ENCODE results near the gene BRS3.
"Not testable (repeated sequence)": the region's sequence is repeated elsewhere in the genome, so short reads cannot be mapped to it uniquely, and the experiment has no call there.

The BRS3 gene

DNA sequence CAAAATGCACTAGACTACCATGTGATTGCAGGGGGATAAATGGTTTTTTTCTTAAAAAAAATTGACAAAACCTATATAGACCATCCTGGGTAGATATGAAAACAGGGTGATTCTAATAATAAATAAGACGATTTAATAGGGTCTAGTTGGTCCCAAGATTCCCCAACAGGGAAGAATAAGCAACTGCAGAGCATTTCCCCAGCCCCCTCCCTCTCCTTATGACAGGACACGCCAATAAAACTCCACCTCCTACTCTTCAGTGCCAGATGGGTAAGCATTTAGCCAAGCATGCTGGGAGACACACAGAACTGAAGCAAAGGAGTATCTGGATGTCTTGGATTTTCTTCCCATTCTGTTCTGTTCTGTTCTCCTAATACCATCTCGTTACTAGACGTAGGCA, at the start of gene BRS3:
Gene BRS3, plus strand, starts transcription at position 301 of the 400 bp plus-strand sequence. CDS start 168 bp downstream, outside the sequence.
- DNase-seq (ENCODE audit: low read depth), result no peak

DNA sequence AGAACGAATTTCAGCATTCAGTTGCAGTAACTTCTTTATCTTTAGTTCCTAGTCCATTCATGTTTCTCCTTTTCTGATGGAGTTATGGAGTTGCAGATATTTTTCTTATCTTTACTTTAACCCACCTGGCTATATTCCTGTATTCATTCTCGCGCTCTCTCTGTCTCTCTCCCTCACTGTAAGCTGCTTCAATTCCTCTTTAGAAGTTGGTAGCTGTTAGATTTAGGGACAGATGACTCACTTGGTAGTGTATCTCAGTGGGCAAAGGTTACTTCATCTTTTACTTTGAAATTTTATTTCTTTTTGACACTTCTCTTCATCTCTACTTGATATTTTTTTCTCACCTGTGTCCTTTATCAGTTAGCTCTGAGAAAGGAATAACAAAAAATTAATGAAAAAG, 49.6 kb upstream of the BRS3 start:
- no peak for DNase-seq (ENCODE audit: low read depth)

DNA sequence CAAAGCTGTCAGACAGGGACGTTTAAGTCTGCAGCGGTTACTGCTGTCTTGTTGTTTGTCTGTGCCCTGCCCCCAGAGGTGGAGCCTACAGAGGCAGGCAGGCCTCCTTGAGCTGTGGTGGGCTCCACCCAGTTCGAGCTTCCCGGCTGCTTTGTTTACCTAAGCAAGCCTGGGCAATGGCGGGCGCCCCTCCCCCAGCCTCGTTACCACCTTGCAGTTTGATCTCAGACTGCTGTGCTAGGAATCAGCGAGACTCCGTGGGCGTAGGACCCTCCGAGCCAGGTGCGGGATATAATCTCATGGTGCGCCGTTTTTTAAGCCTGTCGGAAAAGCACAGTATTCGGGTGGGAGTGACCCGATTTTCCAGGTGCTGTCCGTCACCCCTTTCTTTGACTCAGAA, 42.1 kb upstream of the BRS3 start:
- DNase-seq (ENCODE audit: low read depth), result not testable (repeated sequence)

DNA sequence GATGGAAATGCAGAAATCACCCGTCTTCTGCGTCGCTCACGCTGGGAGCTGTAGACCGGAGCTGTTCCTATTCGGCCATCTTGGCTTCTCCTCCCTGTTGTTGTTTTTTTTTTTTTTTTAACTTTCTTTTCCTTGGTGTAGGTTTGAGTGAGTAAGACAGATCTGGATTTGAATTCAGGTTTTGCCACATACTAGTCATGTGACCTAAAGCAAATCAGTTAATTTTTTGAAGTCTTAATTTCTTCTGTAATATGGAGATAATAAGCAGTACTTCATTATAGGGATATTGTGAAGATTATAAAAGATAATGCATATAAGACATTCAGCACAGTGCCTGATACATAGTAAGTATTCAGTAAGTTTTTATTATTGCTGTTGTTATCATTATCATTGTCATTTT, 41.5 kb upstream of the BRS3 start:
- DNase-seq (ENCODE audit: low read depth), result no peak

DNA sequence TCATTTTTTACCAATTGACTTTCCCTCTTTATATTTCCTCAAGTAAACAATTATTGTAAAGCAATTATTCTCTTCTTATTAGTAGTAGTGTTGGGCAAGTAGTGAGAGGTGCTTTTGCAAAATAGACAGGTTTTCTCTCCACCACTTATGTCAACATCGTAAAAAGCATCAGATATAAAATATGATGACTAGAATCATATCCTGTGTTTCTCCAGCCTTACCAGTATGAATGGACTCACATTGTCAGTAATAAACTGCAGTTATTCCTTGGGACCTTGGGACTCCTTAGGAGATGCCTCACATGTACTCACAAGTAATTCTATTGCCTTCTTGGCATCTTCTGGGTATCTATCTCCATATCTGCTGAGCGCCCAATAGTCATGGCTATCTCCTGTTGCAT, 40.4 kb upstream of the BRS3 start:
- DNase-seq (ENCODE audit: low read depth), result no peak

DNA sequence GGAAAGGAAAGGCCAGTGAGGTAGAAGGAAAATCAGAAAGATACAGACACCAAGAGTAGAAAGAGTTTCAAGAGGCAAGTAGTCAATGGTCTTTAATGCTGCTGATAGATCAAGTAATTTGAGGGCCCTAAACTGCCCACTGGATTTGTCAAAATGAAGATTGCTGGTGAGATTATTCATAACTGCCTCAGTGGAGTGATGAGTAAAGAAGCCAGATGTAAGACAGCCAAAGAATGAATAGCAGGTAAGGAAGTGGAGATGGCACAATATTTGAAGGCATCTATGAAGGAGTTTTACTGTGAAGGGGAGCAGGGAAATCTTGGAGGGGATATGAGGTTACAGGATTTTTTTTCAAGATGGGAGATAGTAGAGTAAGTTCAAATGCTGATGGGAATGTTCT, 39.8 kb upstream of the BRS3 start:
- DNase-seq (ENCODE audit: low read depth), result no peak

DNA sequence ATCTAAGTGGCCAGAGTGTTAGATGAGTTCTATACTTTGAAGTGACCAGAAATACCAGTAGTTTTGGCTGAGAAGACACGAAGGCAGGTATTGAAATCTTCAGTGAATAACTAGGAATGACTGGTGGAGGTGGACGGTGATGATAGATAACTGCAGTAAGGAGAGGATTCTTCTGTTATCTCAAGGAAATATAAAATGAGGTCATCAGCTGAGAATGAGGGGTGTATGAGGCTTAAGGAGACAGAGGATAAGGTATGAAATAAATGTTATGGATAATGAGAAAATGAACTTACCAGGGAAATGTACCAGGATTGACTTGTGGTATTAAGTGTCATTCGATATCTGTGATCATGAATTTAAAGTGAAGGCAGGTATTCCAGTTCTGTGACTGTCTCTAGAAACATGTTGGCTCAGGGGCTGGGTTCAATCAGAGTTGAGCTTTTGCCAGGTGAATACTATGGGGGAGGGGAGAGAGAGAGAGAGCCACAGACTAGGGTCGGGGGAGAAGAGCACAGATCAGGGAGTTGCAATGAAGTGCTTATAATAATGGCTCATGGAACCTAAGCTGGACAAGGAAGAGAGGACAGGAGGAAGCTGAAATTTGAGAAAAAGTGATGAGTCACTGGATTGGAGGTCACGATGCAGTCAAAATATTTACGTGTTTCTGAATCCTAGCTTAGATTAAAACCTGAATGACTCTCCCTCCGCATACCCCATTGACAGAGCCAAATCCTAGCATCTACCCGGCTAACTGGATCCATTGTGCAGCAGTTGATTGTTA, 37.5 kb upstream of the BRS3 start:
- no peak for DNase-seq (ENCODE audit: low read depth)

DNA sequence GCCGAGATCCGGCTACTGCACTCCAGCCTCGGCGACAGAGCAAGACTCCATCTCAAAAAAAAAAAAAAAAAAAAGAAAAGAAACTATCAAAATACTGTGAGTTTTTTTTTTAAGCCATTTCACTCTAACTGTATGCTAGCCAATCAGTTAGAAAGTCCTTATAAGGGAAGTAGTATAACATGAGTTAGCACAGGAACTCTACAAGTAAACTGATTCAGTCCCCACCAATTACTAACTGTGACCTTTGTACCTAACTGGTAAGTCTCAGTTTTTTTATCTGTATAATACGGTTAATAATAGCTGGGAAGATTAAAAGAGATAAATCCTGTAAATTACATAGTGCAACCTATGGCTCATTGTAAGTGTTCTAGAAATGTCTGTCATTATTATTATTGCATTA, 35.1 kb upstream of the BRS3 start:
- DNase-seq (ENCODE audit: low read depth), result no peak

DNA sequence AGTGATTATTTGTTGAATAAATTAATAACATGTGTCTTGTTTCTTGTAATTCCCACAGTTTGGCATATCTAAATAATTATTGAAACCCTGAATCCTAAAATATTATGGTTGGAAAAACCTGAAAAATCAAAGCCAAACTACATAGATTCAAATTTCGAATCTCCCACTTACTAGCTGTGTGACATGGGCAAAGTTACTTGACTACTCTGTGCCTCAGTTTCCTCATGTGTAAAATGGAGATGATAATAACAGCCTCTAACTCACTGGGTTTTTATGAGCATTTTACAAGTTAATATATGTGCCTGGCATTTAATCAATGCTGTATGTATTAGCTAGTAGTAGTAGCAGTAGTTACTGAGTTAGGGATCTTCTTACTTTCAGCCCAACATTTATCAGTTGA, 34.6 kb upstream of the BRS3 start:
- DNase-seq (ENCODE audit: low read depth), result no peak

DNA sequence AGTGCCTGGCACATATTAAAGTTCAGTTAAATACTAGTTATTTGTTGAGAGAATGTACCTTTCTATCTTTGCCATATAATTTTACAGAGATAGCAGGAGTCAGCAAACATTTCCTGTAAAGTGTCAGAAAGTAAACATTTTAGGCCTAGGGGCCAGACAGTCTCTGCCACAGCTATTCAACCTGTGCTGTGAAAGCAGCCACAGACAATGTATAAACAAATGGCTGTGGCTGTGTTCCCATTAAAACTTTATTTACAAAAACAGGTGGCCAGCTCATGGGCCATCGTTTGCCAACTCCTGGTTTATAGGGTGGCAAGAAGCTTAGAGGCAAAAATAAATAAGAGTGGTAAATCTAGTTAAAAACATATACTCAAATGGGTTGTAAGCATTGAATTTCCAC, 34.0 kb upstream of the BRS3 start:
- DNase-seq (ENCODE audit: low read depth), result no peak

DNA sequence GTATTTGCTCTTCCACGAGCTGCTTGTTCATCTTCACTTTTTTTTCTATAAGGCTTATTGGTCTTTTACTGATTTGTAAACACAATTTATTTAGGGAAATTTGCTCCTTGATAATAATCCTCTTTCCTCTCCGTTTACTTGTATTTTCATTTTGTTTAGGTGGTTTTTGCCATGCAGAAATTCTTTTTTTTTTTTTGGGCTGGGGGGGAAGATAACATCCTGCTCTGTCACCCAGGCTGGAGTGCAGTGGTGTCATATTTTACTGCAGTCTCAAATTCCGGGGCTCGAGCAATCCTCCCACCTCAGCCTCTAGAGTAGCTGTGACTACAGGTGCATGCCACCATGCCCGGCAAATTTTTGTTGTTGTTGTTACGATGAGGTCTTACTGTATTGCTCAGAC, 31.6 kb upstream of the BRS3 start:
- no peak for DNase-seq (ENCODE audit: low read depth)

DNA sequence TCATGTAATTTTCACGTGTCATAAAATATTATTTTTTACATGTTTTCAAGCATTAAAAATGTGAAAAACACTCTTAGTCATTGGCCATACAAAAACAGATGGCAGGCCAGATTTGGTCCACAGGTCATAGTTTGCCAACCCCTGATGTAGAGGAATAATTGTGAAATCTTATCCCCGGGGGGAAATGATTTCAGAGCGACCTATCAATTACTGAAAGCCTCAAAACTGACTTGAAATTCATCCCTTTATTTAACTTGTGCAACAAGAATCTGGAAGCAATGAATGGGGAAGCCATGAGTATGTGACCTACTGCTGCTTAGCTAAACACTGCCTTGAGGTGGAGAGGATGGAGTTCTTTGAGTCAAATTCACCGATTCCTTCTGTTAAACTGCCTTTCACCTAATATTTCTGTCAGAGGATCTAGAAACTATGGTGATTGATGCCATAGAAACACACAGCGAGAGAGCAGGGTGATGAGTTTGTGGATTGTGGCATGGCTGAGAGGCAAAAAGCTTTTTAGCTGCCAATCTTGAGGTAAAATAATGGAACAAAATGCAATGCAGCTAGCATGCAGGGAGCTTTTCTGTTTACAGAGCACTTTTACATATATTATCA, 30.3 kb upstream of the BRS3 start:
- DNase-seq (ENCODE audit: low read depth), result no peak

DNA sequence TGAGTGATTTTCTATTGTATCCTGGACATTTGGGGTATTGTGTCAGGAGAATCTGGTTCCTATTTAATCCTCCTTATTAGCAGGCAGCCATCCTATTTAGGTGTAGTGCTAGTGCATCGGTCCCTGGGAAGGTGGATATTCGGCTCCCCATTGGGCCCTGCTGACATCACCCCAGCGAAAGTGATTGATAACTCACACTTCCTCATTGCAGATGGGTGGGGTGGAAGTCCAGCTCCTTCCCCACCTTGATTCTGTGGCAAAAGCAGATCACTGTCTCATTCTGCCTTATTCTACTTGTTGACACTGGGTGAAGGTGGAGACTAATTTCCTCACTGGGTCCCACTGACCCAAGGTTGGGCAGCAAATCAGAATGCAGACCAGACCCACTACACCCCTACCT, 23.2 kb upstream of the BRS3 start:
- no peak for DNase-seq (ENCODE audit: low read depth)

DNA sequence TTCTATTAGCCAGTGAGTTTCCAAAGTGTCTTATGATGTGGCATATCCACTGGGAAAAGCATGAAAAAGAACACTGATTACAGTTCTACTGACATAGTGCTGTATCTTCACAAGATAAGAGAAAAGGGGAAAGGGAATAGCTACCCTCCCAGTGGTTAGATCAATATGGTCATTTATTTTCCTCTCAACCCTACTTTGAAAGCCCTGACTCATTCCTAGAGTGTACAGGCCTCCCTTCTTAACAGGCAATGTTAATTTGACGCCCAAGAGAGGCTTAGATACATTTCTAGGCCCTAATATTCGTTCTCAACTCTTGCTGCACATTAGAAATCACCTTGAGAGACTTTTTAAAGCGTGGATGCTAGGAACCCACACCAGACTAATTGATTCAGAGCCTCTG, 20.4 kb upstream of the BRS3 start:
- no peak for DNase-seq (ENCODE audit: low read depth)

DNA sequence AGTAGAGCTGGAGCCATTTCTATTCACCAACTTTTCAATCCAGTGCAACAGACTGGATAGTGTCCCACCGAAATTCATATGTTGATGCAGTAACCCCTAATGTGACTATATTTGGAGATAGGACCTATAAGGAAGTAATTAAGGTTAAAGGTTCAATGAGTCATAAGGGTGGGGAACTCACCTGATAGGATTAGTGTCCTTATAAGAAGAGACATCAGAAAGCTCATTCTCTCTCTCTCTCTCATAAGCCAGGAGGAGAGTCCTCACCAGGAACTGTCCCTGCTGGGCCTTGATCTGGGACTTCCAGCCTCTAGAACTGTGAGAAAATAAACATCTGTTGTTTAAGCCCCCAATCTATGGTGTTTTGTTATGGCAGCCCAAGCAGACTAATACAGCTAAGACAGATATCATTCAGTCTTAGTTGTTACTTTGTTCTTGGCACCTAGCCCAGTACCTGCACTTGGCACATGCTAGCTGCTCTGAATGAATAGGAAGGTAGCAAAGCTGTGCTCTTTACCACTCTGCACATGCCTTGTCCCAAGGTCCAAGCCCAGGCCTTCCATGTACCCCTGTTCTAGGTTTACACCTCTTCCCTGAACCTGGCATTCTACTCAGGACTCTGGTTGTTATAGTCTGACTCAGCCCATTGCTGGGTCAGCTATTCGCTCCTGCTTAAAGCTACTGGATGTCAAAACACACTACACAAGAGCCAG, 19.2 kb upstream of the BRS3 start:
- DNase-seq (ENCODE audit: low read depth), result no peak

DNA sequence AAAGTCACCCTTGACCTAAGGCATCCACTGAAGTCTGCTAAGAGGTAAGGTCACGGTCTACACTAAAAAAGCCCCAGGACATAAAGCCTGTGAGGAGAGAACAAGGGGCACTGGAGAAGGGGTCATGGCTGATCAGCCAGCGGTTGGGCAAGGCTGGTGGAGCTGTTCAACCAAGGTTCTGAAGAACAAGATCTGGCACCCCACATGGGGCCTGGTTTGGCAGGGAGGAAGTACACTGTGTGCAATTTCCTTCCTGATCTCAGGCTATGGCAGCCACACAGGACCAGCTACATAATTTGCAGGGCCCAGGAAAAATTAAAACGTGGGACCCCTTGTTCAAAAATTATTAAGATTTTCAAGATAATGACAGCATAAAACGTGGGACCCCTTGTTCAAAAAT, 14.1 kb upstream of the BRS3 start:
- DNase-seq (ENCODE audit: low read depth), result no peak

DNA sequence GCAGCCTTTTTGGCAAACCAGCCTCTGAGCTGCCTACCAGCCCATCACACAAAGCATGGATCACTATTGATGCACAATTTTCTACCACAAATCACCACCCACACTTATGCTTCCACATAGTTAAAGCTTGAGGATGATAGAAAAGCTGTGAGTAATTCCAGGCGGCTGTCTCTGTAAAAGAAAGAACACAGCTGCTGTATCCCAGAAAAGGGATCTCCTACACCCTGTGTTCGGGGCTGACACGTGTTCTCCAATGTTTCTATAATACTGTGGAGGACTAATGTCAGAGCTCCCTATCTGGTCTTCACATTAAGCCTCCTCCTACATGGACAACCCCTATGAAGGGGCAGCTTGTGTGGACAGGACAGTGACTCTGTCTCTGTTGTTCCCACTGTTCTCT, 12.5 kb upstream of the BRS3 start:
- no peak for DNase-seq (ENCODE audit: low read depth)

DNA sequence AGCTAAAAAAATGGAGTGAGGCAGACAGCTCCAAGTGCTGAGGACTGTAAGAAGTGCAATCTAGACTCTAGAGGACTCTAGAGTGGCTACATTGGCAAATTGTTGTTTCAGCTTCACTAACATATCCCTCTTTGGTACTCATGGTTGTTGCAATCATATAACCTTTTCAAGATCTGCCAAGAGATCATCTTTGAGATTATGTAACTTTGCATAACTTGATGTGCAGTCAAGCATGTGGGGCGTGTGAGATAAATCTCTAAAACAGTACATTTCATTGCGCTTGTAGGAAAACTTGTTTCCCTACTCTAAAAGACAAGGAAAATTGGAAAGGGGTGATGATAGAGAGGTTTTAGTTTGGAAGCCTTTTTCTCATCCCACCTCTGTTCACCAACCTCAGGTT, 11.2 kb upstream of the BRS3 start:
- DNase-seq (ENCODE audit: low read depth), result no peak

DNA sequence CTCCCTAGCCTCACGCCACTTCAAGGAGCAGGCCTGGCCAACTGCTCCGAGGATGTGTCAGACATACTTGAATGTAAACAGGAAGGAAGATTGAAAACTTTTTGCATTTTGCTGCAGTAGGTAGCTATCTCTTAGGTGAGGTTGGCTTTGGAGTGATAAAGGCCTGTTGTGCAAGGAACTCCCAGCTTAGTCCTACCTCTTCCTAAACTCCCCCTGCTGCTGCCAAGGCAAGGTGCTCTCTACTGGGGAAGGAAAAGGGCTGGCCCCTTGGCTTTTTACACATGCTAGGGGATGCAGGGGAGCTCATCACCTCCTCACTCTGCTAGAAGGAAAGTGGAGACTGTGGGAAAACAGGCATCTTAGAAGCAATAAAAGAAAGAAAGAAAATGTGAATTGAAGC, 10.7 kb upstream of the BRS3 start:
- DNase-seq (ENCODE audit: low read depth), result no peak

DNA sequence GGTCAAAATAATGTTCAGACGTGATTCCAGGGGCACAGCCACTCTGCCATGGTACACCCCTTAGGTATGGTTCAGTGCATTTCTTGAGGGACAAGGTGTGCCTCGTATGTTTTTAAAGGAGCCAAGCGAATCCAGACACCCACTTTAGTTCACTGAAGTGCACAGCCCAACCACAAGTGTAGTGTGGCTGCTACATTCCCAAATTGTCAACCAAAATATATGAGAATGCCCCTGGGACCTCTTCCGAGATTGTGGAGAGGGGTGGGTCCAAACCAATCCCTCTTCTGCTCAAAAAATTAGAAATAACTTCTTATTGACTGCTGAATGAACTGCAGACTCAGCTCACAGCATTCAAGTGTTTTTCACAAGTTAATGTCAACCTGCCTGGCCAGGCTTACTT, 7.4 kb upstream of the BRS3 start:
- no peak for DNase-seq (ENCODE audit: low read depth)

DNA sequence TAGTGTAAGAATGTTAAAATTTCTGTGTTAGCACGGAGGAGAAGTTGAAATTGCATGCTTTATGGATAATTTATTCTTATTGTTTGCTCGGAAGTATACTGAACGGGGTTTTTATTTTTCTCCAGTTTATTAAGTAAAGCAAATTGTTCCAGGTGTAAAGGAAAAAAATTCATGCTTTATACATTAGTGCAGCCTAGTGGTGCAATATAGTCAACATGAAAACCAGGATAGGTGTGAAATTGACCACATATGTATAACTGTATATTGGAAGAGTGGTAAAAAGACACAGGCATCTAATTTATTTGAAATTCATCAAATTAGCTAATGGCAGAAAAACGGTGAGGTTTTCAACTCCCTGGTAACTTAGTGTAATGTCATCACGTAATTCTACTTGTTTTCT, 959 bp downstream of the BRS3 start:
- DNase-seq (ENCODE audit: low read depth), result no peak

DNA sequence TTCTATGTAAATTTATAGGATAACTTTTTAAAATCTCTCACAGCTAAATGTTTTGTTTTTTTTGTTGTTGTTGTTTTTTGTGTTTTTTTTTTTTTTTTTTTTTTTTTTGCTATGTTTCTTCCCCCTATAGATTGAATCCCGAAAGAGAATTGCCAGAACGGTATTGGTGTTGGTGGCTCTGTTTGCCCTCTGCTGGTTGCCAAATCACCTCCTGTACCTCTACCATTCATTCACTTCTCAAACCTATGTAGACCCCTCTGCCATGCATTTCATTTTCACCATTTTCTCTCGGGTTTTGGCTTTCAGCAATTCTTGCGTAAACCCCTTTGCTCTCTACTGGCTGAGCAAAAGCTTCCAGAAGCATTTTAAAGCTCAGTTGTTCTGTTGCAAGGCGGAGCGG, 4.1 kb downstream of the BRS3 start:
- no peak for DNase-seq (ENCODE audit: low read depth)

DNA sequence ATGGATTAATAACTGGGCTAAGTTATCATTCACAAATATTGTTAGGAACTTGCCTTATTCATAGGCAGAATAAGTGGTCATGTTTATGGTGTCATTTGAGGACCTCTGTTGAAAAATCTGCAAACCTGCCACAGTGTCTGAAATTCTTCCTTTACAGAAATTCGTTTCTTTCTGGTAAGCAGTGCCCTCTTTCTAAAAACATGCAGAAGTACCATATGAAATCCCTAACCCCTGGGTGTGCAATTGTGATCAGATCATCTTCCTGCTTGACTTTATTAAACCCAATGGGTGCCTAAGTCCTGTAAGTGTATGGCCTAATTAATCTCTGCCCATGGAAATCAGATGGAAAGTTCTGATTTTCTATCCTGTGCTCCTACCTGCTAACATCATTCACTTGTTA, 5.3 kb downstream of the BRS3 start:
- no peak for DNase-seq (ENCODE audit: low read depth)

DNA sequence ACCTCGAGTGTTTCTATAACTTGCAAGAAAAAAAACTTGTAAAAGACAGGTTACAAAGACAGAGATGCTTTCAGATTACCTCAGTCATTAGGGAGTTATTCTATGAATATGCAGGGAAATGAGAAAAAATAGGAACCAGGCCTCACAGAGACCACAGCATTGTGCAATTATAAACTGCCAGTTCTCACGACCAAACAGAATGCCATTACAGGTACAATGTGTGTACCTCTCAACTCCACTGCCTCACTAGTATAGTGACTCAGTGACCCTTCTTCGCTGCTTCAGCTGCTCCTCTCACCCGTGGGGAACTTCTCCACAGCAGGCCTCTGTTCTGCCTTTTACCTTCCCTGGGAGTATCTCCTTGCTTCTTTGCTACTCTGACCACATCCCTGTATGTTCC, 7.3 kb downstream of the BRS3 start:
- no peak for DNase-seq (ENCODE audit: low read depth)
